IPS-18a (cell line): Measurements from ENCODE around the gene SVBP.

ENCODE experiments used
- H3K27ac ChIP-seq: one replicate; pipeline ENCODE4 v1.5.1; 2013; ENCODE audit warnings: low read length
- H3K27me3 ChIP-seq: one replicate; pipeline ENCODE4 v1.6.1; 2013; ENCODE audit warnings: mild to moderate bottlenecking, low read length; ENCODE audit not compliant: control insufficient read depth, insufficient read depth
- H3K36me3 ChIP-seq: one replicate; pipeline ENCODE4 v1.6.1; 2013; ENCODE audit warnings: low read depth, low read length; ENCODE audit not compliant: control insufficient read depth
- H3K4me1 ChIP-seq: one replicate; pipeline ENCODE4 v1.6.1; 2013; ENCODE audit warnings: low read depth, low read length; ENCODE audit not compliant: control insufficient read depth
- H3K4me3 ChIP-seq: one replicate; pipeline ENCODE4 v1.5.1; 2013; ENCODE audit warnings: low read length
- H3K9ac ChIP-seq: one replicate; pipeline ENCODE4 v1.6.1; 2013; ENCODE audit warnings: mild to moderate bottlenecking, low read length, moderate library complexity
- H3K9me3 ChIP-seq: one replicate; pipeline ENCODE4 v1.6.1; 2013; ENCODE audit warnings: low read depth, low read length; ENCODE audit not compliant: control insufficient read depth

SVBP gene

GRCh38 chr1:42848823-42849537, 31.8 kb upstream of the SVBP start:
- H3K27me3 ChIP-seq: no peaks in the 10 kb centered on the region
- H3K9ac ChIP-seq: no peak overlapping the region
- no peak overlapping the region for H3K27ac ChIP-seq
- no peak overlapping the region for H3K4me3 ChIP-seq
- H3K36me3 ChIP-seq: peaks cover 27% of the 10 kb centered on the region
- peaks cover 12% of the 10 kb centered on the region for H3K4me1 ChIP-seq
- no peaks in the 10 kb centered on the region for H3K9me3 ChIP-seq

DNA sequence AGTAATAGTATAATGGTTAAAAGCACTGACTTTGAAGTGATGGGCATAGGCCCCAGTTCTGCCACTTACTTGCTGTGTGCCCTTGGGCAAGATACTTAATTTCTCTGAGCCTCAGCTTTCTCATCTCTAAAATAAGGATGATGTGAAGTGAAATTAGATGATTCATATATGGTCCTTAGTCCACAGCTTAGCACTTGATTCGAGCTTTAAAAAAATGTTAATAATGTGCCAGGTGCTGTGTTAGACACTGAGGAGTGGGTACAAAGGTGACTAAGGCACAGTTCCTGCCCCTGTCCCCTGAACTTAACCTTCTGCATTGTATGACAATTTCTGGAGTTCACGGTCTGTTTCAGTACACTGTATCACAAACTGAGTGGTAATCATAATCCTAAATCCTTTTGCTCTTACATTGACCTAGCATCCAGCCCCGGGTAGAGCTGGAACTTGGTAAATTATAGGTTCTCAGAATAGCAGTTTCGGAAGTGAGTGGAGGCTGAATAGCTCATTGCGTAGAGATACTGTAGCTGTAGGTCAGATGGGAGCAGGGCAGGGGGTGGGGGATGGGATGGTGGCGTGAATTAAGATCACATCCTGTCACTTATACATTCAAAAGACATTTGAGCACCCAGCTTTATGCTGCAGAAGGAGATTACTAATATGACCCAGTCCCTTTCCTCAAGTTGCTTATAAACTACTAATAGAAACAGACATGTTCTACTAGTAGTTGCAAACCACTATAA, 30.7 kb upstream of the SVBP start:
- Histone ChIP-seq H3K27me3 (no peaks in the 10 kb centered on the region), H3K27ac (no peak overlapping the region), H3K4me3 (peak overlapping the region; percentile 68), H3K36me3 (peaks cover 27% of the 10 kb centered on the region), H3K4me1 (peaks cover 12% of the 10 kb centered on the region), H3K9me3 (no peaks in the 10 kb centered on the region), H3K9ac (peak overlapping the region; percentile 77)

- H3K27me3 ChIP-seq: no peaks in the 10 kb centered on the region
- H3K9ac ChIP-seq: peak overlapping the region; percentile 77
- H3K9me3 ChIP-seq: no peaks in the 10 kb centered on the region
- H3K4me3 ChIP-seq: peak overlapping the region; percentile 68
- H3K36me3 ChIP-seq: peaks cover 23% of the 10 kb centered on the region
- H3K27ac ChIP-seq: no peak overlapping the region
- peaks cover 12% of the 10 kb centered on the region for H3K4me1 ChIP-seq
These were observed 30.0 kb upstream of the SVBP start for GRCh38 chr1:42847111-42847595.

DNA sequence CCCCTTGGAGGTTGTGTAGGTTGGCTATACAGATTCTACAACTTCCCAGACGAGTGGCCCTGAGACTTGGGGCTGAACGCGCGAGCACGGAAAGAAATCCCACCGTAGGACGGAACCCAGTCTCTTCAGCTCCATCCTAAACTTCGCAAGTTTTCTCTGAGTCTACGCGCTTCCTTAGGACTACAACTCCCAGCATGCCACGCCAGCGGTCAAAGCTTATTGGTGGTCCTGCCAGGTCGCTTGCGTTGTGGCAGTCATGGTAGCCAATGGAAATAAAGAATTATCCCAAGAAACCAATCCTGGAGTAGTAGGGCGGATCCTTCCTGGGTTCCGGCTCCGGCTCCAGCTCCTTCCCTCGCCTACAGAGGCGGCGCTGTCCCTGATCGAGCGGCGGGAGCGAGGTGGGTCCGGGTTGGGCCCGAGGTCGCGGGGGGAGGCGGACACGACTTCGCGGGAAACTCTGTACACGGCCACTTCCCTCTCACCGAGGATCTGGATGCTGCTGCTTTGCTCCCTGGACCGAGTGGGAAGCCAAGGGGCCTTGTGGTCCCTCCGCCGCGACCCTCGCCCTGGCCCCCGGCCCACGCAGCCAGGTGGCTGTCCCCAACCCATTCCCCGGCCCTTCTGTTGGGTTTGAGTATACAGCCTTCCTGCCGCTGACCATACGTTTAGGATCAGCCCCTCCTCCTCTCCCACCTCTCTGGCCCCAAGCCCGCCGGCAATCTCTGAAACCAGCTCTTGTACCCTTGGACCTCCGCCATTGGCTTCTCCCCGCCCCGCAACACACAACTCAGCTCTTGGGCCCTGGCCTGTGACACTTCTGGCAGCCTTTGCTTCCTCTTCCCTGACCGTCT, 29.3 kb upstream of the SVBP start, which contains the start of gene ZNF691:
TSS of gene ZNF691 (plus strand) at position 357 of the 854 bp plus-strand sequence. CDS start 3,046 bp downstream, outside the sequence.
- H3K9me3 ChIP-seq: no peaks in the 10 kb centered on the region
- peaks cover 17% of the 10 kb centered on the region for H3K36me3 ChIP-seq
- peak within 1 kb of the TSS; percentile 77 for H3K9ac ChIP-seq
- H3K4me1 ChIP-seq: peaks cover 12% of the 10 kb centered on the region
- no peaks in the 10 kb centered on the region for H3K27me3 ChIP-seq
- peak within 1 kb of the TSS; percentile 68 for H3K4me3 ChIP-seq
- no peak within 1 kb of the TSS for H3K27ac ChIP-seq

GRCh38 chr1:42845866-42846256, 28.7 kb upstream of the SVBP start:
- H3K36me3 ChIP-seq: peaks cover 11% of the 10 kb centered on the region
- no peak overlapping the region for H3K27ac ChIP-seq
- H3K27me3 ChIP-seq: no peaks in the 10 kb centered on the region
- H3K9me3 ChIP-seq: no peaks in the 10 kb centered on the region
- peak overlapping the region; percentile 68 for H3K4me3 ChIP-seq
- H3K4me1 ChIP-seq: peaks cover 12% of the 10 kb centered on the region
- H3K9ac ChIP-seq: peak overlapping the region; percentile 48

- Histone ChIP-seq H3K9me3 (no peaks in the 10 kb centered on the region), H3K9ac (no peak overlapping the region), H3K4me3 (peak overlapping the region; percentile 68), H3K27me3 (no peaks in the 10 kb centered on the region), H3K36me3 (peaks cover 4% of the 10 kb centered on the region), H3K4me1 (peaks cover 12% of the 10 kb centered on the region), H3K27ac (no peak overlapping the region)
These were observed 28.0 kb upstream of the SVBP start for GRCh38 chr1:42845193-42845592.

- Histone ChIP-seq H3K27me3 (no peaks in the 10 kb centered on the region), H3K4me1 (peaks cover 12% of the 10 kb centered on the region), H3K9me3 (no peaks in the 10 kb centered on the region), H3K27ac (no peak overlapping the region), H3K9ac (no peak overlapping the region), H3K4me3 (no peak overlapping the region), H3K36me3 (peaks cover under 1% of the 10 kb centered on the region)
These were observed 27.5 kb upstream of the SVBP start for GRCh38 chr1:42844592-42845140.

GRCh38 chr1:42841440-42842147, 24.4 kb upstream of the SVBP start:
- H3K27me3 ChIP-seq: no peaks in the 10 kb centered on the region
- H3K9me3 ChIP-seq: no peaks in the 10 kb centered on the region
- H3K4me1 ChIP-seq: no peaks in the 10 kb centered on the region
- H3K9ac ChIP-seq: no peak overlapping the region
- no peak overlapping the region for H3K4me3 ChIP-seq
- H3K36me3 ChIP-seq: no peaks in the 10 kb centered on the region
- H3K27ac ChIP-seq: no peak overlapping the region

- H3K27me3 ChIP-seq: no peaks in the 10 kb centered on the region
- no peak overlapping the region for H3K27ac ChIP-seq
These were observed 23.8 kb upstream of the SVBP start for GRCh38 chr1:42841010-42841409.

DNA sequence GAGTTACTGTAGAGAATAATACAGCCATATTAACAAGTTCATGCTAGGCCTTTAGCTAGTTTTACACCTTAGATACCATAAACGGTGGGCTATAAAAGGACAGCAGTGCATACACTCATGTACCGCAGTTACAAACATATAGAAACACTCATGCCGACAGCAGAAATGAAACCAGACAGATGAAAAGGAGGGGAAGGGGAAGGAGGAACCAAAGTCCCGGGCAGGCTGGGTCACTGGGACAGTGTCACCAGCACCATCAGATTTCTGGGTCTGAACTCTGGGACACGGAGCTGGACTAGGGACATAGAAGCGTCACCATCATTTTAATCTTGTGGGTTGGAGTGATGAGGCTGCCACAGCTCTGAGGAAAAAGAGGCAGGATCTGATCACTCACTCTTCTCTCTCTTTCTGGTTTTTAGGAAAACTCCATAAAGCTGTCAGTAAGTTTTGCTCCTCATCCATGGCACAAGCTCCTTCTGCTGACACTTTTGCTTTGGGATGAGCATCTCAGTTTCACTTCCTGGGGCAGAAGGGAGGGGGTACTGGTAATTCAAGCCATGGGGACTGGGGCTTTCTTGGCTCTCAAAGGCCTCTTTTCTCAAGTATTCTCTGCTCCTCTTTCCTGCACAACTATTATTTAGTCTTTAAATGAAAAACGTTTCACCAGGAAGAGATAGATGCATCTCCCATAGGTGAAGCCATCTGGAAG, 21.4 kb upstream of the SVBP start:
- Histone ChIP-seq H3K9ac (no peak overlapping the region), H3K36me3 (no peaks in the 10 kb centered on the region), H3K4me1 (no peaks in the 10 kb centered on the region), H3K4me3 (no peak overlapping the region), H3K27me3 (no peaks in the 10 kb centered on the region), H3K9me3 (no peaks in the 10 kb centered on the region), H3K27ac (no peak overlapping the region)

More at GRCh38 chr1:42841010-42841409, 23.8 kb upstream of the SVBP start:
- Histone ChIP-seq H3K9me3 (no peaks in the 10 kb centered on the region), H3K4me1 (no peaks in the 10 kb centered on the region), H3K36me3 (no peaks in the 10 kb centered on the region), H3K4me3 (no peak overlapping the region), H3K9ac (no peak overlapping the region)
